Esophagus squamous epithelium (tissue), 5 donors: ENCODE data around the gene SLCO2B1. TPM values are rescaled to one million over a fixed set of nuclear protein-coding genes. Genes with fewer than 3 reads are reported as not detected.

Experiments
- DNase-seq: peaks from one replicate; lab custom pipeline; 2025; lab: John Stamatoyannopoulos, UW
- H3K27ac ChIP-seq, 4 donors: fragments of 200-600 bp; sonication (generic); one replicate each; pipeline ENCODE4 v1.5.1; 2016 to 2019; ENCODE audit warnings: mild to moderate bottlenecking in 1 of 4
- H3K27me3 ChIP-seq, 4 donors: fragments of 200-600 bp; sonication (generic); 1 replicate in 3 of 4; 2 replicates in 1 of 4; pipeline versions ENCODE4 v1.5.1 to v1.6.0; 2017 to 2021; ENCODE audit warnings: antibody characterized with exemption in 1 of 4
- H3K36me3 ChIP-seq, 3 donors: fragments of 200-600 bp; sonication (generic); one replicate each; pipeline ENCODE4 v1.5.1; 2016 to 2019
- H3K4me1 ChIP-seq, 3 donors: fragments of 200-600 bp; sonication (generic); one replicate each; pipeline ENCODE4 v1.5.1; 2017 to 2019
- H3K4me3 ChIP-seq, 4 donors: fragments of 200-600 bp; sonication (generic); 1 replicate in 3 of 4; 2 replicates in 1 of 4; pipeline ENCODE4 v1.5.1; 2016 to 2019; ENCODE audit warnings: mild to moderate bottlenecking in 2 of 4, moderate library complexity in 1 of 4
- H3K9me3 ChIP-seq, 3 donors: fragments of 200-600 bp; sonication (generic); one replicate each; pipeline ENCODE4 v1.5.1; 2016 to 2019
- CTCF ChIP-seq, 6 experiments: fragments of 450-650 bp in 4 of 6; fragments of 200-600 bp in 2 of 6; sonication (generic) in 2 of 6; IDR thresholded peaks; one replicate each; pipeline ENCODE4 v1.5.1; 2016 to 2019; ENCODE audit warnings: antibody characterized with exemption in 6 of 6, mild to moderate bottlenecking in 4 of 6, moderate library complexity in 4 of 6
- POLR2A ChIP-seq, 4 donors: fragments of 450-650 bp; IDR thresholded peaks; one replicate each; pipeline ENCODE4 v1.6.1; 2017; ENCODE audit warnings: antibody characterized with exemption in 4 of 4, mild to moderate bottlenecking in 4 of 4, moderate library complexity in 3 of 4
- WGBS, 2 donors: methylation state at CpG; one replicate each; pipeline ENCODE4 v1.1.5; 2018; 5-methylcytosine and 5-hydroxymethylcytosine counted together
- intact Hi-C: fragments of 100-400 bp; cut with DNase I; formaldehyde crosslinking; loops from one replicate; pipeline ENCODE4 v1.15.0; 2022
- total RNA-seq, 4 donors: library from RNA; depleted of rRNA; stranded (reverse); fragments of >200 nt; gene quantifications; one replicate each; pipeline ENCODE4 v1.1.0, GENCODE V29; 2016
- donor health status: DM: yes; HTN: yes; CAD: no.

The SLCO2B1 gene
- total RNA-seq, 4 donors from 2014 or later: 3.6 to 35.7 (median 16.1) TPM

- no peaks in the 10 kb centered on the region for H3K9me3 ChIP-seq
- TF ChIP-seq CTCF (IDR thresholded peaks at IDR 0.05): no peak
- no peak overlapping the region for H3K4me3 ChIP-seq
- peaks cover 22 to 57% (median 29%) of the 10 kb centered on the region in 3 donors for H3K4me1 ChIP-seq
- intact Hi-C loops: no loop called here
- DNase-seq: no peak
- H3K27me3 ChIP-seq: no peaks in the 10 kb centered on the region
- WGBS, 2 donors: 50 to 89% methylated on average over 3 to 5 of the region's 7 CpGs
- peak overlapping the region in 1 of 4 donors; percentile 49 for H3K27ac ChIP-seq
- peaks cover 0 to 10% (median 0%) of the 10 kb centered on the region in 3 donors for H3K36me3 ChIP-seq
Measured at GRCh38 chr11:75195167-75195962, 44.5 kb downstream of the SLCO2B1 start.

- Histone ChIP-seq H3K4me3 (no peak overlapping the region), H3K36me3 (peaks cover 0 to 15% (median 0%) of the 10 kb centered on the region in 3 donors), H3K9me3 (no peaks in the 10 kb centered on the region), H3K4me1 (peaks cover 19 to 46% (median 22%) of the 10 kb centered on the region in 3 donors), H3K27ac (no peak overlapping the region), H3K27me3 (no peaks in the 10 kb centered on the region)
- TF ChIP-seq POLR2A (IDR thresholded peaks at IDR 0.05): no peak
- no peak for TF ChIP-seq CTCF (IDR thresholded peaks at IDR 0.05)
- intact Hi-C loops: no loop called here
- DNase-seq: no peak
- 51 to 68% methylated on average over 4 to 8 of the region's 8 CpGs for WGBS, 2 donors
Measured at GRCh38 chr11:75196426-75196825, 45.5 kb downstream of the SLCO2B1 start.

GRCh38 chr11:75197512-75198277 is 46.8 kb downstream of the SLCO2B1 start:
- intact Hi-C loops: no loop called here
- 61 to 69% methylated on average over 4 of the region's 4 CpGs for WGBS, 2 donors
- Histone ChIP-seq H3K36me3 (peaks cover 0 to 15% (median 0%) of the 10 kb centered on the region in 3 donors), H3K9me3 (no peaks in the 10 kb centered on the region), H3K27me3 (no peaks in the 10 kb centered on the region), H3K27ac (no peak overlapping the region), H3K4me3 (no peak overlapping the region), H3K4me1 (peaks cover 16 to 40% (median 22%) of the 10 kb centered on the region in 3 donors)
- DNase-seq: no peak
- no peak for TF ChIP-seq POLR2A (IDR thresholded peaks at IDR 0.05)
- TF ChIP-seq CTCF (IDR thresholded peaks at IDR 0.05): no peak

GRCh38 chr11:75198278-75198973 is 47.5 kb downstream of the SLCO2B1 start:
- peaks cover 16 to 39% (median 22%) of the 10 kb centered on the region in 3 donors for H3K4me1 ChIP-seq
- WGBS, 2 donors: 50 to 53% methylated on average over 7 of the region's 7 CpGs
- H3K36me3 ChIP-seq: peaks cover 0 to 15% (median 0%) of the 10 kb centered on the region in 3 donors
- intact Hi-C loops: no loop called here
- H3K9me3 ChIP-seq: no peaks in the 10 kb centered on the region
- H3K27ac ChIP-seq: no peak overlapping the region
- DNase-seq: no peak
- TF ChIP-seq CTCF (IDR thresholded peaks at IDR 0.05) (no peak), POLR2A (IDR thresholded peaks at IDR 0.05) (no peak)
- no peaks in the 10 kb centered on the region for H3K27me3 ChIP-seq
- H3K4me3 ChIP-seq: no peak overlapping the region
